Activated CD4-positive, alpha-beta T cell treated with anti-CD3 and anti-CD28 coated beads for 48 hours (primary cell): ENCODE measurements around the gene MYOM3.
A peak's percentile ranks its signal among the peaks of the same experiment; 100 is the strongest.

ENCODE experiments used
- DNase-seq: peaks from one replicate; pipeline ENCODE4 v3.0.0-alpha.2; 2020

MYOM3 gene

DNA sequence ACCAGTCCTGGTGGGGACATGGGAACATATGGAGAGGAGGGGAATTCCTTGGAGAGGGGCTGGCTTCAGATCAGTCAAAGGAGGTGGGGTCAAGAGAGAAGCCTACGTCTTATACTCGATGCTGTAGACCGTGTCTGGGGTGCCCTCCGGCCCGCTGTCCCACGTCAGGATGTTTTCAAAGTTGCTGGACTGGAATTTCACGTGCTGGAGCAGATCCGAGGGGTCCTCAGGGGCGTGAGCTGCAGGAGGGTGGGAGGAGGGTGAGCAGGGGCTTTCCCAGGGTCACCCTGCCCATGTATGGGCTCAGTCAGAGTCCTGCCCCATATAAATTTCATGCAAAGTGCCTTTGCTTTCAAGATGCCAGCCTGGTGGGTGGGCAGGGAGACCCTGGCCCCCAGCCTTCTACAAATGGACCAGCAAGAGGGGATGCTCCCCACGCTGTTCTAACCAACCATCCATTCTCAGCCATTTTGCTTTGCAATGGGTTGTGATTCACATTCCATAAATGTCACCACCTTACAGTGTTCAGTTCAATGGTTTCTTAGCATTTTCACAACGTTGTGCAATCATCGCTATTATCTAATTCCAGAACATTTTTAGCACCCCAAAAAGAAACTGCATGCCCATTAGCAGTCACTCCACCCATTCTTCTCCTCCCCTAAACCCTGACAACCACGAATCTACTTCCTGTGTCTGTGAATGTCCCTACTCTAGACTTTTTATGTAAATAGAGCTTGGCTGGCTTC is 26.7 kb upstream of the MYOM3 start:
- no peak for DNase-seq

DNA sequence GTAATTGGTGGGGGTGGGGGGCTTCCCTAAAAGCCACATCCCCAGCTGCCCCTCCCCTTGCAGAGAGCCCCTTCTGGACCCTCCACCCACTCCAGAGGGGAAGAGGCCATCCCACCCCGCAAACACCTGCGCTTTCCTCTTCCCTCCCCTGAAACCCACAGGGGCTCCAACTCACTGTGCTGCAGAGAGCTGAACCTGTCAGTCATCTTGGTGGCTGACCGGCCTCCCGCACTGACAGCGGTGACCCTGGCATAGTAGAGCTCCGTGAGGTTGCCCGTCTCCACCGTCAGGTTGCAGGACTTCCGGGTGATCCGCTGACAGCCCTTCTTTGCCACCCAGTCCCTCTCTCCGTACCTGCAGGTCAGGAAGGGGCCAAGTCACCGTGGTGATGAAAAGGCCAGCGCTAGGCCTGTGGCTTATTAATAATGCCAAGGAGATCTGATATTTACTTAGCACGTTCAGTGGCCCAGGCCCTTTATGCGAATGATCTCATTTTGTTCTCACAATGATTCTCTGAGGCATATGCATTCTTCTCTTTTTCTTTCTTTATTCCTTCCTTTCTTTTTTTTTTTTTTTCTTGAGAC is 25.1 kb upstream of the MYOM3 start:
- no peak for DNase-seq

DNA sequence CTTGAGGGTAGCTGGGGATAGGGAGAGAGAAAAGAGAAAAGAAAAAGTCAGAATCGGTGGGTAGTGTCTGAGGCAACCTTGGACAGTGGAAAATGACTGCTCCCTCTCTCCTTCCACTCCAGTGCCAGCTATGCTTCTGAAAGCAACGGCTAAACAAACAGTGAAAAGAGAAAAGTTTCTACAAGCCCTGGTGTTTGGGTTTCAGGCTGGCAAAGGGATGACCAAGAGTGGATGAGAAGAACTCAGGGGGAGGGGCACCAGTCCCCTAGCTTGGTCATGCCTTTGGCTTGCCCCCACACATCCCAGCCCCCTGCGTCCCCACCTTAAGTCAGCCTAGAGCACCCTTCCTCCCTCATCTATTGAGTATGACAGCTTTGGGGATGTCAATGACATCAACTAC is 22.4 kb upstream of the MYOM3 start:
- no peak for DNase-seq

DNA sequence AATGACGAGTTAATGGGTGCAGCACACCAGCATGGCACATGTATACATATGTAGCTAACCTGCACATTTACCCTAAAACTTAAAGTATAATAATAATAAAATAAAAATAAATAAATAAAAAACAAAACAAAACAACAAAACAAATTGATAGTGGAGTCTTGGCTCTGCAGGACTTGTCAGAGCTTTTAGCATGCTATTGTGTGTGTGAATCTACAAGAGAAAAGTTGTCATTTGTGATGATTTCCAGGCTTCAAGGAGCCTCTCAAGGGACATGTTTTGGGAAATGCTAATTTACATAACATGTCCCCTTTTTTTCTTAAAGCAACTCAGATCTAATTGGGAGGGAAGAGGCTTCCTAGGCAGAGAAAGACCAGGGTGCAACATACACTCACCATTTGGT is 21.9 kb upstream of the MYOM3 start:
- DNase-seq, result no peak

DNA sequence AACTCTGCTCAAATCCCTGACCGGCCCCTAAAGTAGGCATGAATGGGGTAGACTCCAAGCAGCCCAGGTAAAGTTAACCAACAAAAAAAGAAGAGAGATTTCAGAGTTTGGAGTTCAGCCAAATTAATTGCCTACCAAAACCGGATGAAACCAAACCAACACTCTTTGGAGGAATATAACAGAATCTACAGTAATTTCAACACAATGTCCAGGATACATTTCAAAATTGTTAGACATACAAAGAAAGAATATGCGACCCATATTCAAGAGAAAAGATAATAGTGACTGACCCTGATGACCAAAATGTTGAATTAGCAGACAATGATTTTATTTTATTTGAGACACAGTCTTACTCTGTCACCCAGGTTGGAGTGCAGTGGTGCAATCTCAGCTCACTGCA is 18.4 kb upstream of the MYOM3 start:
- DNase-seq, result no peak

DNA sequence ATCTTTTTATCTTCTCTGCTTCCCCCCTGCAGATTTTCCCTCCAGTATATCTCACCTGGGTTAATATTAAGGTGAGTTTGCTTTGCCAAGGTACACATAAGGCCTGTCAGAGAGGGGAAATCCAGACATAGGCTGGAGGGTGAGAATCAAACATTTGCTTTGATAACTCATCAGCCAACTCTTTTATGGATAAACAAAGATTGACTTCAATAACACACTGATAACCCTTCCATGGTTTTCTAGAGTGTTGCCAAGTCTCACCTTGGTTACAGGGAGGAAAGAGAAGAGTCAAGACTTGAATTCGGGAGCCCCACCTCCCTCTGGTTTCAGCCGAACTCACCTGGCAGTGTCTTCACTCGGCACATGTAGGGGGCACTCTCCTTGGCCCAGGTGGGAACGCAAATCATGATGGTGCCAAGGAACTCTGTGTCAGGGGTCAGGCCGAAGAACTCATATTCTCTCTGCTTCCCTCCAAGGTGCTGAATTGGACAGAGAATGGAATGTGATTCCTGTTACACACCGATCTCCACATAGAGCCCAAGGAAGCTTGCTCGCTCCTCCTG is 15.9 kb upstream of the MYOM3 start:
- no peak for DNase-seq

DNA sequence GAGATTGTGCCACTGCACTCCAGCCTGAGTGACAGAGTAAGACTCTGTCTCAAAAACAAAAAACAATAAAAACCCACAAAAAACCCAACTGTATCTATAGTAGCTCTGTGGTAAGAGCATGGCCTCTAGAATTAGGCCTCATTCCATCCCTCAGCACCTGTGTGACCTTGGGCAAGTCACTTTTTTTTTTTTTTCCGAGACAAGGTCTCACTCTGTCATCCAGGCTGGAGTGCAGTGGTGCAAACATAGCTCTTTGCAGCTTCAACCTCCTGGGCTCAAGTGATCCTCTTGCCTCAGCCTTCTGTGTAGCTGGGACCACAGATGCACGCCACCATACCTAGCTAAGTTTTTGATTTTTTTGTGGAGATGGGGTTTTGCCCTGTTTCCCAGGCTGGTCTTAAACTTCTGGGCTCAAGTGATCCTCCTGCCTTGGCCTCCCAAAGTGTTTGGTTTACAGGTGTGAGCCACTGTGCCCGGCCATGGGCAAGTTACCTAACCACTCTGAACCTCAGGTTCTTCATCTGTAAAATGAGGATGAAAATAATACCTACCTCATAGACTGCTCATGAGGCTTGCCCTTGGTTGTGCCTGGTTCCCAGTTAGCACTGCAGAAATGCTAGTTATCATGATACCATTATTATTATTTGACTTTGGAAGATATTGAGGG is 15.3 kb upstream of the MYOM3 start:
- no peak for DNase-seq

DNA sequence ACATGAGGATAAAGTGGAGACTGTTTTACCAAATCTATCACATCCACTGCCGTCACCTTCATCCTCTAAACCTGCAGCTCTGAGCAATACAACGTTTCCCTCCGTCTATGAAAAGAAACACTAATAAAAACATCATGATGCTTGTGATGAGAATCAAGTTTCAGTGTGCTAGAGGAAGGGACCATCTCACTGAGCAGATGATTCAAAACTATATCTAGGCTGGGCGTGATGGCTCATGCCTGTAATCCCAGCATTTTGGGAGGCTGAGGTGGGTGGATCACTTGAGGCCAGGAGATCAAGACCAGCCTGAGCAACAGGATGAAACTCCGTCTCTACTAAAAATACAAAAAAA is 14.7 kb upstream of the MYOM3 start:
- no peak for DNase-seq

DNA sequence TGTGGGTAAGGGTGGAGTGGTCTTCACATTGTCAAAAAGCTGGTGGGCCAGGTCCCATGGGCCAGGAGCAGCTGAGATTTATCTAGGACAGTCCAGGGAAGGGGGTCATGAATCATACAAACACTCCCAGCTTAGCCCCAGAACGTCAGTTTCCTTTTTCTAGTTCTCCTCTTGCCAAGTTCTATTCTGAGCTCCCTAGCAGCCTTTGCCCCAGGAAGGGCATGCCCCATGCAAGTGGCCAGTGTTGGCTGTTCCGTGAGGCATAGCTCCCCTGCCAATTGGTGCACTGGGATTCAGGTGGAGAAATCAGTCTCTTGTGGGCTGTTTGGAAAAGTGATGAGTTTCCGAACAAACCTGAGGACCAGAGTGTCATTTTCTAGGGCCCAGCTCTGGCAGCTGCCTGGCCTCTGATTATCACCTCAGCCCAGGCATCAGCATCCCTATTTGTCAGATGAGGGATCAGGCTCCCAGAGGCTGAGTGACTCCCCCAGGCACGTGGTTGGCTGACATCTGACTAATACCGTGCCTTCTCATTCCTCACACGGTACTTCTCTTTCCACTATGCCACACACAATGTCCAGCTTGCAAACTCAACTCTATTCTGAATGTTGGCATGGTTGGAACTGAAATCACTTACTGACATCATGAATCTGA is 14.2 kb upstream of the MYOM3 start:
- DNase-seq, result peak; percentile 9

DNA sequence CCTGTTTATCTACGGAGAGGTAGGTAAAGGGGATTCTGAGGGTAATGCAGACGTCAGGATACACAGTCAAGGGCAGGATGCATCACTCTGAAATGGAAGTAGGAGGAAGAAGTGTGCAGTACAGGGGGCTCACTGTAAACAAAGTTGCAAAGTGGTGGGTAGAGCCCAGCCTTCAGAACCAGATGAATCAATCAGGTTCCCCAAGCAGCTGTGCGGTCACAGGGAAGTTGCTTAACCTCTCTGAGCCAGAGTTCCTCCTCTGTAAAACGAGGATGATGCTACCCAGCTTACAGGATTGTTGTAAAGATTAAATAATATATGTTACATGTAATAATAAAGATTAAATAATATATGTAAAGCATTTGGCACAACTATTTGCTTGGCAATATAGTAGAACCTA is 13.5 kb upstream of the MYOM3 start:
- no peak for DNase-seq

DNA sequence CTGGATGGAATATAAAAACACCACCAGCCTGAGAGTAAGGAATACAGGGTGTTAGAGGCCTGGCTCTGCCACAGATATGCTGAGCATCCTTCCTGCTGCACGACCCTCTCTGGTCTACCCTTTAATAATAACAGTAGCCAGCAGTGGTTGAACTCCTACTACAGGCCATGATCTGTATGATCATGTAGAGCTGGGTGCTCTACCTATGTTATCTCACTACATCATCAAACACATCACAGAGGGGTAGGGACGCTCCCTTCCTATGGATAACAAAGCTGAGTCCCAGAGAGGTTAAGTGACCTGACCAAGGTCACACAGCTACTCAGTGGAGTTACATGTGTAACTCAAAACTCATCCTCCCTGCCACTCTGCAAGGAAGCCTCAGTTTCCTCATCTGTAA is 13.0 kb upstream of the MYOM3 start:
- no peak for DNase-seq

DNA sequence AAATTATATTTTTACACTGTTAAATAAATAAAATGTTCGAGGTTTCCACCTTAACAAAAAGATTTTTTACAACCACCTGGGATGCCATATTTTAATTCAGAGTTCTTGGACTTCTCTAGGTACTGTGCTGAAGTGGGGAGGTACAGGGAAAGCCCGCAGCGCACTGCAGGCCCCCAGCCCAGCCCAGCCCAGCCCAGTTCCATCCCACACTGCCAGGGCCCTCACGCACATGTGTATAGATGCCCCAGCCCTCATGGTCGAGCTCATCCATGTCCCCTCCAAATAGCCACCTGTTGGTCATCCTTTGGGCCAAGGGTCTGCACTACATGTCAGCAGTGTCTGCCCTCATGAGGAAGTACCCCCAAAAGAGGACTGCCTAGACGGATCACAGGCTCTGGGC is 11.7 kb upstream of the MYOM3 start:
- DNase-seq, result no peak

DNA sequence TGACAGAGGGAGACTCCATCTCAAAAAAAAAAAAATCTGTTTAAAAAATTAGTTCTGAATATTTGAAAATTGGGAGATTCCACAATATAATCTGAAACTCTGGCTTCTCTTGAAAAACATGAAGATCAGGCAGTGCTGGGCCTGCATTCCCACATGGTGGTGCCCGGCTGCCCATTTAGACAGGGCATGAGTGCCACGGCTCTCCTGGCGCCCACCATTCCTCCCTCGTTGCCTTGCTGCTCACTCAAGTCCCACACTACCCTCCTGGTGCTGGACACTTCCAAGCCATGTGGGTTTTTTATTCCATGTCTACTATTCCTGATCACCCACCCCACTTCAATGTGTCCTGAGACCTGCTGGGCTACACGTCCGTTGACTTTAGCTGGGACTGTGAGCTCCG is 10.8 kb upstream of the MYOM3 start:
- no peak for DNase-seq

DNA sequence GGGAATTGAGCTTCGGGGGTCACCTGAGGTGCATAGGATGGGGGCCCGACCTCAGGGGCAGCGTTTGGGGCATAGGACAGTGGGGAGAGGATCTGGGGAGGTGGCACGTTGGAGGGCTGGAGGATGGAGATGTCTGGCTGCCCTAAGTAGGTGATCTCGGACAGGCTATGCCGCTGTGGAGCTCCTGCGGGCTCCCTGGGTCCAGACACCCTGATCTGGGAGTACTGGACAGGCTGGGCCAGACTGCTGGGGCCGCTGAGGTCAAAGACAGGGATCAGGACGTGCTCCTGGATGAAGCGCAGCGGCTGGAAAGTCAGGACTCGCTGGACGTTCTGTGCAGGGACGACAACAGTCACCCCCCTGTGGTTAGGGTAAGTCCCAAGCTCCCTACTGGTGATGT is 9.5 kb upstream of the MYOM3 start:
- DNase-seq, result no peak

DNA sequence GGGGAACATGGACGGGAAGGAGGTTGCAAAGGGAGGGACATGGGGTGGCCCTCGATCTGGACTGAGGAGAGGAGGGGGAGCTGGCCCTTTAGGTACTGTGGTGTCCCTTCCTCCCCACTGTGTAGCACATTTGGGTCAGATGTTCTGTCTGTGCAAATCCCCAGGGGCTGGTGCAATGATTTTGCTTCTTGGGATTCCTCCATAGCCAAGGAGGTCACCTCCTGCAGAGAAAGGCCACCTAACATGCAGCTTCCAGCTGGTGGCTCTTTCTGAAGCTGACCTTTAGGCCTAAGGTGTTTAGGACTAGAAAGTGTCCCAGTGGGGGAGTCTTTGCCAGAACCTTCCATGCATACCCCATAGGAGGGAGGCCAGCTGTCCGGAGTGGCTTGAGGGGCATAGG is 9.0 kb upstream of the MYOM3 start:
- no peak for DNase-seq

DNA sequence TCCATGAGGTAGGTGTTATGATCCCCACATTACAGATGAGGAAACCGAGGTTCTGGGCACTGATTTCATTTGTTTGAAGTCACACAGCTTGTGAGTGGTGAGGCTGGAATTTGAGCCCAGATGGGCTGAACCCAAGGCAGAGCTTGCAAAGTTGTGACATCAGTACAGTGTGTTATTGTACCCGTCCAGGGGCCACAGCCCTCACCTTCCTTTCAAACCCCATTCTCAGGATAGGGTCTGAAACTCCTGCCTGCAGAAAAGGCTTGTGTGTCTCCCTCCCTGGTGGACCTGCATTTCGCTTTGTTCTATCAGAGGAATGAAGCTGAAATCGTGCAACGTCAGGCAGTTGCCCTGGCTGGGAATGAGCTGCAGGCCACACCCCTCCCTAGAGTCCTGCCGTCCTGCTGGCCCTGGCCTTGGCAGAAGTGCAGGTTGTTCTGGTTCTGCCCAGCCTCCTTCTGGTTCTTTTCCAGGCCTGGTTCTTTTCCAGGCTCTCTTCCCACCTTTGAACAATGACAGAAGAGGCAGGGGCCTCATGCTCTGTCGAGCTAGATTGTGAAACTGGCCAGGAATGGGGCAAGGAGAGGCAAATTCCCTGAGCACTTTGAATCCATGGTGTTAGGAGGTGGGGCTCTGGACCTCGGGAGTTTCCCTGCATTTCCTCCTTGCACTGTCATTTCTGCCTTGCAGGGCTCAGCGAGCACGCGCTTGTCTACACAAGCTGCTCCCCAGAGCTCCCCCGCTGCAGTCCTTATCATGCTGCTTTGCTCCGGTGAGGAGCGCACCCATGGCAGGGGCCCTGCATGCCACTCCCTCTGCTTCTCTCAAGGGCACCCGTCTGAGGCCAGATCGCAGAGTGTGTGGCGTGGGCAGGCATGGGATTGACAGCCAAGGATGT is 8.2 kb upstream of the MYOM3 start:
- no peak for DNase-seq

DNA sequence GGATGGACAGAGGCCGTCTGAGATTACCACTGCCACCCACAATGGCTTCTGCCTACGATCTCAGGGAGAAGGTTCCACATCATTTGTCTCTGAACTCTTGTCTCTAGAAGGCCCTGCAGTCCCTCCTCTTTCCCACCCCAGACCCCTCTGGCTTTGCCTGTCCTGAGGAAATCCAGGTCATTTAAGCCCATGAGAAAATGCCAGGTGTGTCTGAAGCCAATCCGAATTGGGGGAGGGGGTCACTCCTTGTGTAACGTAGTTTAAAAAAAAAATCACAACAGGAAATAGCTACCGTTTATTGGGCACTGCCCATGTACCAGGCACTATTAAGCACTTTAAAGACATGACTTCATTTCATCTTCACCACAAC is 7.5 kb upstream of the MYOM3 start:
- DNase-seq, result no peak

DNA sequence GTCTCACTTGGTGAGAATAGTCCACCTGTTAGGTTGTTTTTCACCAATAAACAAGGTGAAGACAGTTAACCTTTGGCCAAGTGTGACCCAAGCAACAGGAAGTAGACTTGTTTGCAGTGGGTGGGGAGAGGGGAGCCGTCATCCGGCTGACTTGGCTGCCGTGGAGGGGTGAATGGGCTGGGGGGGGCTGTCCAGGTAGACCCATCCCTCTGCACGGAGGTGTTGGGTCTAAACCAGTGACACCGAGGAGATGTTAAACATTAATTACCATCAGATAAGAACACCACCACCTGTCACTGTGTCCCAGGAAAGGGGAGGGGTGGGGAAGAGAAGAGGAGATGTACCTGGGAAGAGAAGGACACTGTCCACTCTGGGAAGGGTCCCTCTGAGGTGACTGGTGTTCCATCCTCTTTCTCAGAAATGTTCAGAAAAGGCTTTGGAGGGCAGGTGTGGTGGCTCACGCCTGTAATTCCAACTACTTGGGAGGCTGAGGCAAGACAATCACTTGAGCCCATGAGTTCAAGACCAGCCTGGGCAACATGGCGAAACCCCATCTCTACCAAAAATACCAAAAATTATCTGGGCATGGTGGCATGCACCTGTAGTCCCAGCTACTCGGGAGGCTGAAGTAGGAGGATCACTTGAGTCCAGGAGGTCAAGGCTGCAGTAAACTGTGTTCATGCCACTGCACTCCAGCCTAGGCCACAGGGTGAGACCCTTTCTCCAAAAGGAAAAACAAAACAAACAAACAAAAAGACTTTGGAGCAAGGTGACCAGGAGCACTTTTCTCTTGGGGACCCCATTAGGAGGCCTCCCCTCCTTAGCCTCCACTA is 6.7 kb upstream of the MYOM3 start:
- DNase-seq, result no peak

DNA sequence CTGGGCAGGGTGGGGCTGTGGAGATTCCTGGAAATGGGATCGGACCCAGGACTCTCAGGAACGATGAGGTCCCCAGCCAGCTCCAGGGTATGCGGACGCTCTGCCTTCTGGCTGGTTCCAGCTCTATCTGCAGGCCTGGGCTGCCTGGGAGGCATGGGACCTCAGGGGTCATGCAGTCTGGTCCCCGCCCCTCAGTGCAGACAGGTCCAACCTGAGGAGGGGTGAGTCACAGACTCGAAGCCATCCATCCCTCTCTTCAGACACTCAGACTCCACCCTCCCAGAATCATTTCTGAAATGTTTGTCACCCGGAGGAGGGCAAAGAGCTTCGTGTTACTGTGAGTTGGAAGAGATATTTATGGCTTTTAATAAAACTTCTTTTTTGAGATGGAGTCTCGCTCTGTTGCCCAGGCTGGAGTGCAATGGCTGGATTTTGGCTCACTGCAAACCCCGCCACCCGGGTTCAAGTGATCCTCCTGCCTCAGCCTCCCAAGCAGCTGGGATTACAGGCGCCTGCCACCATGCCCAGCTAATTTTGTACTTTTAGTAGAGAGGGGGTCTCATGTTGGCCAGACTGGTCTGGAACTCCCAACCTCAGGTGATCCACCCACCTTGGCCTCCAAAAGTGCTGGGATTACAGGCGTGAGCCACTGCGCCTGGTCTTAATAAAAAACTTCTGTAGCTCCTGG is 5.9 kb upstream of the MYOM3 start:
- no peak for DNase-seq

DNA sequence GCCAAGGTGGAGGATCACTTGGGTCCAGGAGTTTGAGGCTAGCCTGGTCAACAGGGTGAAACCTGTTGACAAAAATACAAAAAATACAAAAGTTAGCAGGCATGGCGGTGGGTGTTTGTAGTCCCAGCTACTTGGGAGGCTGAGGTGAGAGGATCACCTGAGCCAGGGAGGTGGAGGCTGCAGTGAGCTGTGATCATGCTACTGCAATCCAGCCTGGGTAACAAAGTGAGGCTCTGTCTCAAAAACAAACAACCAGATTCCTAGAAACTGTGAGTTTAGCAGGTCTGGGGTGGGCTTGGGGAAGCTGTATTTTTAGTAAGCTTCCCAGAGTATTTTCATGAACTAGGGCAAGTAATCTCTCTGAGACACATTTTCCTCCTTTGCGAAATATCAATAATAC is 5.2 kb upstream of the MYOM3 start:
- no peak for DNase-seq

DNA sequence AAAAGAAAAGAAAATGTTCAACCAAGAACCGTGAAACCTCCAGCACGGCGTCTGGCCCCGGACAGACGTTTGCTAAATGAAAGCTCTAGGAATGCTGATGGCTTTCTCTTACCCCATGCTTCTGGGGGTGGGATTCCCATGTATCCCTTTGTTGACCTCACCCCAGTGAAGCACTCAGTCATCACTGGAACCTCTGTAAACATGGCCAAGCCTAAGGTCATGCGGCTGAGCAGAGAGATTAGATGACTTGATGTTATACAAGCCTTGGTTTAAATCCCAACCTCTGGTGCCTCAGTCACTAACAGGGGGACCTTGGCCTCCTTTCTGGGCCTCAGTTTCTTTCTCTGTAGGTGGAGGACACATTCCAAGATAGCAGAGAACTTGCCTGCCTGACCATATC is 2.8 kb upstream of the MYOM3 start:
- no peak for DNase-seq
